Brain microvascular endothelial cell (primary cell): ENCODE results near the gene VWA1.

ENCODE experiments used
- DNase-seq: peaks from one replicate; pipeline ENCODE4 v3.0.0-alpha.2; 2020
- H3K27ac ChIP-seq: fragments of 250-450 bp; sonication (Bioruptor Pico); 2 replicates; pipeline ENCODE4 v1.5.1; 2020; ENCODE audit warnings: mild to moderate bottlenecking, moderate library complexity
- H3K27me3 ChIP-seq: fragments of 250-450 bp; sonication (Bioruptor Pico); replicated peaks from 2 replicates; pipeline ENCODE4 v1.5.1; 2020; ENCODE audit warnings: mild to moderate bottlenecking
- H3K36me3 ChIP-seq: fragments of 250-450 bp; sonication (Bioruptor Pico); replicated peaks from 2 replicates; pipeline ENCODE4 v1.5.1; 2020; ENCODE audit warnings: mild to moderate bottlenecking
- H3K4me3 ChIP-seq: 2 replicates; pipeline ENCODE4 v1.5.1; 2011; ENCODE audit warnings: low read depth, mild to moderate bottlenecking, control low read depth, low read length, moderate library complexity
- in situ Hi-C: cut with HindIII; loops from 2 replicates; pipeline ENCODE4 v1.10.0; 2017; ENCODE audit warnings: low sequenced_read_pairs, low pct_ligation_motif_present
- TF ChIP-seq, protein P1 (sequence below): IDR thresholded peaks from 2 replicates; pipeline ENCODE4 v1.5.1; 2011; ENCODE audit warnings: low read depth, mild to moderate bottlenecking, moderate library complexity, low read length, control low read depth, inconsistent platforms; ENCODE audit errors: missing control alignments

Gene VWA1

GRCh38 chr1:1418464-1419362, 16.8 kb upstream of the VWA1 start:
- in situ Hi-C loops, result no loop called here
- TF ChIP-seq, protein P1, sequence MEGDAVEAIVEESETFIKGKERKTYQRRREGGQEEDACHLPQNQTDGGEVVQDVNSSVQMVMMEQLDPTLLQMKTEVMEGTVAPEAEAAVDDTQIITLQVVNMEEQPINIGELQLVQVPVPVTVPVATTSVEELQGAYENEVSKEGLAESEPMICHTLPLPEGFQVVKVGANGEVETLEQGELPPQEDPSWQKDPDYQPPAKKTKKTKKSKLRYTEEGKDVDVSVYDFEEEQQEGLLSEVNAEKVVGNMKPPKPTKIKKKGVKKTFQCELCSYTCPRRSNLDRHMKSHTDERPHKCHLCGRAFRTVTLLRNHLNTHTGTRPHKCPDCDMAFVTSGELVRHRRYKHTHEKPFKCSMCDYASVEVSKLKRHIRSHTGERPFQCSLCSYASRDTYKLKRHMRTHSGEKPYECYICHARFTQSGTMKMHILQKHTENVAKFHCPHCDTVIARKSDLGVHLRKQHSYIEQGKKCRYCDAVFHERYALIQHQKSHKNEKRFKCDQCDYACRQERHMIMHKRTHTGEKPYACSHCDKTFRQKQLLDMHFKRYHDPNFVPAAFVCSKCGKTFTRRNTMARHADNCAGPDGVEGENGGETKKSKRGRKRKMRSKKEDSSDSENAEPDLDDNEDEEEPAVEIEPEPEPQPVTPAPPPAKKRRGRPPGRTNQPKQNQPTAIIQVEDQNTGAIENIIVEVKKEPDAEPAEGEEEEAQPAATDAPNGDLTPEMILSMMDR, result no peak
- no peak overlapping the region for H3K27ac ChIP-seq
- no peaks in the 10 kb centered on the region for H3K27me3 ChIP-seq
- DNase-seq, result no peak
- H3K4me3 ChIP-seq, result no peak overlapping the region
- H3K36me3 ChIP-seq, result no peaks in the 10 kb centered on the region

DNA sequence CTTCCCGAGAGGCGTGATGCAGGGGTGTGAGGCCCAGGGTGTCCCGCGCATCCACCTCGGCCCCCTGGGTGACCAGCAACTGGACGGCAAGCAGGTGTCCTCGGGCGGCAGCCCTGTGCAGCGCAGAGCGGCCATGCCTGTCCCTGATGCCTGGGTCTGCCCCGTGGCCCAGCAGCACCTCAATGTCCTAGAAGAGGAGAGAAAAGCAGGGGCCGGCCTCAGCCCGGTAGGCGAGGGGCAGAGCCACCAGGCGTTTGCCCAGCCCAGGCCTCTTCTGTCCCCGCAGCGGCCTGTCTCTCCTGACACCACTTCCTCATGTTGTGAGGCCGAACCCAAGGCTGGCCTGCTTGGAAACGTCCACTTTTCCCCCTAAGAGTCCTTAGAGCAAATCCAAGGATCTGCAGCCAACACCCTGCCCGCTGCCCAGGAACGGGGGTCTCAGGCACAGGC, 16.1 kb upstream of the VWA1 start:
- no peak for DNase-seq
- H3K27ac ChIP-seq, result no peak overlapping the region

GRCh38 chr1:1419813-1420653, 15.5 kb upstream of the VWA1 start:
- TF ChIP-seq, protein P1, result no peak
- Histone ChIP-seq H3K27ac (no peak overlapping the region), H3K36me3 (no peaks in the 10 kb centered on the region), H3K4me3 (peak overlapping the region; percentile 29), H3K27me3 (no peaks in the 10 kb centered on the region)
- DNase-seq, result no peak
- in situ Hi-C loops, result no loop called here

More for the DNA sequence above, 16.1 kb upstream of the VWA1 start:
- Histone ChIP-seq H3K4me3 (peak overlapping the region; percentile 29), H3K27me3 (no peaks in the 10 kb centered on the region), H3K36me3 (no peaks in the 10 kb centered on the region)
- in situ Hi-C loops, result no loop called here
- TF ChIP-seq, protein P1, result no peak

GRCh38 chr1:1420654-1421141, 14.8 kb upstream of the VWA1 start:
- TF ChIP-seq, protein P1, result no peak
- Histone ChIP-seq H3K27me3 (no peaks in the 10 kb centered on the region), H3K36me3 (no peaks in the 10 kb centered on the region), H3K4me3 (no peak overlapping the region), H3K27ac (no peak overlapping the region)
- no peak for DNase-seq
- in situ Hi-C loops, result no loop called here

- no peak within 1 kb of the TSS for H3K4me3 ChIP-seq
- TF ChIP-seq, protein P1, result no peak
- in situ Hi-C loops, result no loop called here
These were observed 14.2 kb upstream of the VWA1 start, which contains the start of gene ANKRD65 for GRCh38 chr1:1421147-1421906. ANKRD65 (minus strand) TSS chr1:1421276; CDS start chr1:1421005, 271 bp downstream.

More at GRCh38 chr1:1421147-1421906, 14.2 kb upstream of the VWA1 start, which contains the start of gene ANKRD65:
- Histone ChIP-seq H3K36me3 (no peaks in the 10 kb centered on the region), H3K27ac (no peak within 1 kb of the TSS), H3K27me3 (no peaks in the 10 kb centered on the region)
- DNase-seq, result no peak
